Germinal center (tissue), 1 donor: Measurements from ENCODE around the gene BEAN1.
A peak's percentile ranks its signal among the peaks of the same experiment; 100 is the strongest.

Experiments
- DNase-seq: peaks from one replicate; pipeline ENCODE4 v3.0.0; 2012; ENCODE audit warnings: mixed read lengths, low spot score

The BEAN1 gene

GRCh38 chr16:66521951-66522771 is 95.1 kb downstream of the BEAN1 start:
- no peak for DNase-seq

- DNase-seq, result no peak
Observed at GRCh38 chr16:66522816-66523590, 95.9 kb downstream of the BEAN1 start.

- DNase-seq, result peak; percentile 49
Observed at GRCh38 chr16:66523861-66524354, 96.8 kb downstream of the BEAN1 start.

GRCh38 chr16:66524601-66525164 is 97.6 kb downstream of the BEAN1 start:
- peak; percentile 70 for DNase-seq

GRCh38 chr16:66525396-66526180 is 98.5 kb downstream of the BEAN1 start:
- DNase-seq, result no peak

- no peak for DNase-seq
Observed at GRCh38 chr16:66528294-66528693, 101.2 kb downstream of the BEAN1 start.

- DNase-seq, result no peak
Observed at GRCh38 chr16:66529475-66529874, 102.4 kb downstream of the BEAN1 start.
